Measurements from ENCODE around the gene TMTC1. TPM values are rescaled to one million over a fixed set of nuclear protein-coding genes. Genes with fewer than 3 reads are reported as not detected.

Gene TMTC1
- total and polyA plus RNA-seq, 8 donors: 1.2 to 5.1 (median 2.8) TPM

GRCh38 chr12:29735604-29736003 is 48.1 kb downstream of the TMTC1 start:
- ATAC-seq: no peak
- Histone ChIP-seq H3K27me3 (no peaks in the 10 kb centered on the region), H3K36me3 (no peaks in the 10 kb centered on the region), H3K4me3 (no peak overlapping the region), H3K9me3 (no peaks in the 10 kb centered on the region), H3K4me1 (no peaks in the 10 kb centered on the region), H3K27ac (no peak overlapping the region)
- intact Hi-C loops (cut with DNase I): no loop called here
- DNase-seq: no peak
- WGBS, 2 donors: 60 to 71% methylated on average over 7 of the region's 7 CpGs
- no peak for FAIRE-seq
- TF ChIP-seq CTCF (IDR thresholded peaks at IDR 0.05): no peak

DNA sequence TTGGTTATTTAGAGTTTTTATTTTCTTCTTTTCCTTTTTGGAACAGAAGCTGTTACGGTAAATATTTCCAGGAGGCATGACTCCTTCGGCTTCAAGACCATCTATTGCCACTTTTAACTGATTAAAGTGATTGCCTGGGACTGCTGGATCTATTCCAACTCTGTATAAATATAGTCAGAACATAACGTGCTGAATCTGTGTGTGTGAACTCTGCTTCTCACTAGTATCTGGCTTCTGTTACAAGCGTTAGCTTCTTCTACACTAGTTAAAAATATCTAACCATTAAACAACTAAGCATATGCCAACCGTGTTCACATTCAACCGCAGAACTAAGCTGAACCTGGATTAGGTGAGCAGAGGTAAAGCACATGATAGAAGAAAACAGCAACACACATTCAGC is 49.0 kb downstream of the TMTC1 start:
- H3K36me3 ChIP-seq: no peaks in the 10 kb centered on the region
- no peaks in the 10 kb centered on the region for H3K9me3 ChIP-seq
- WGBS, 2 donors: 30 to 35% methylated on average over 6 of the region's 6 CpGs
- ATAC-seq (no peak), DNase-seq (no peak), FAIRE-seq (no peak)
- no peaks in the 10 kb centered on the region for H3K4me1 ChIP-seq
- H3K27ac ChIP-seq: no peak overlapping the region
- no peak overlapping the region for H3K4me3 ChIP-seq
- TF ChIP-seq CTCF (IDR thresholded peaks at IDR 0.05): no peak
- no peaks in the 10 kb centered on the region for H3K27me3 ChIP-seq
- intact Hi-C loops (cut with DNase I): no loop called here

- Histone ChIP-seq H3K27me3 (no peaks in the 10 kb centered on the region), H3K4me1 (no peaks in the 10 kb centered on the region), H3K9me3 (no peaks in the 10 kb centered on the region), H3K4me3 (no peak overlapping the region), H3K36me3 (no peaks in the 10 kb centered on the region), H3K27ac (no peak overlapping the region)
- no peak for DNase-seq
- no peak for TF ChIP-seq CTCF (IDR thresholded peaks at IDR 0.05)
- ATAC-seq: no peak
- no peak for FAIRE-seq
- WGBS, 2 donors: 61 to 69% methylated on average over 5 of the region's 5 CpGs
- intact Hi-C loops (cut with DNase I): no loop called here
Measured at GRCh38 chr12:29734305-29734704, 49.4 kb downstream of the TMTC1 start.

DNA sequence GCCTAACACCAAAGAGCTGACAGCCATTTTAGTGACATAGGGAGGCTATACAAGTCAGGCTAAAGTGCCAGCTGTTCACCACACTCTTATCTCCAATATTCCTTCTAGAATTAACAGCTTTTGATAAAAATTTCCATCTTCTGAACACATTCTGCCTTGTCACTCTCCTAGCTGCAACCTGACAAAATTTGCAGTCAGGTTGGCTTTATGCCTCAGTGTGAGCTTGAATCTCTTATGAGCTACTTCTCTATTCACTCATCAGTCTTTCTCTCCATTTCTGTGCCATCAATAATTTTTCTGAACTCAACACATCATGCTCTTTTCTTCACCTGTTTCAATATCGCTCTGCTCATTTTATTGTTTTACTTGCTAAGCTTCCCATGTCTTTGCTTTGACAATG is 50.2 kb downstream of the TMTC1 start:
- Histone ChIP-seq H3K9me3 (no peaks in the 10 kb centered on the region), H3K27ac (no peak overlapping the region), H3K27me3 (no peaks in the 10 kb centered on the region), H3K4me1 (no peaks in the 10 kb centered on the region), H3K4me3 (no peak overlapping the region), H3K36me3 (no peaks in the 10 kb centered on the region)
- FAIRE-seq: no peak
- intact Hi-C loops (cut with DNase I): no loop called here
- TF ChIP-seq CTCF (IDR thresholded peaks at IDR 0.05): no peak
- DNase-seq: no peak
- ATAC-seq: no peak
- 80 to 94% methylated on average over 1 of the region's 1 CpG for WGBS, 2 donors

DNA sequence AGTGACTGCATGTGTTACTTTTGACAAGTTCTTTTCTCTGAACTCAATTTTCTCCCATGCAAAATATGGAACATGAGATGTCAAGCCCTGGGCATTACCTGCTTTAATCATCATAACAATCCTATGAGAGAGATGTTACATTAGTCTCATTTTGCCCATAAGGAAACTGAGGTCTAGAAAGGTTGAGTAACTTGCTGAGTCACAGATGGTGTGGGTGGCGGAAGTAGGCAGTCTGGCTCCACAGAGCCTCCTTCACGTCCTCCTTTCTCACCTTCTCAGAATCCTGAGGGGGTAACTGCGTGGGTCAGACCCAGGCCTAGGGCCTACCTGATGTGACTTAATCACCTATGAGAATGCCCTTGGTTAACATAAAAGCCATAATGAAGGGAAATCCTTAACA is 50.7 kb downstream of the TMTC1 start:
- 85 to 90% methylated on average over 3 of the region's 3 CpGs for WGBS, 2 donors
- no peak for DNase-seq
- no peaks in the 10 kb centered on the region for H3K4me1 ChIP-seq
- ATAC-seq: no peak
- H3K27me3 ChIP-seq: no peaks in the 10 kb centered on the region
- TF ChIP-seq CTCF (IDR thresholded peaks at IDR 0.05): no peak
- no peak overlapping the region for H3K4me3 ChIP-seq
- no peak for FAIRE-seq
- H3K27ac ChIP-seq: no peak overlapping the region
- H3K36me3 ChIP-seq: no peaks in the 10 kb centered on the region
- no peaks in the 10 kb centered on the region for H3K9me3 ChIP-seq
- intact Hi-C loops (cut with DNase I): no loop called here

All from pancreas (tissue), 10 donors.